Measurements from ENCODE around the gene IRF5.
A peak's percentile ranks its signal among the peaks of the same experiment; 100 is the strongest.

Gene IRF5

GRCh38 chr7:128937647-128938543 lies at the start of gene IRF5:
TSS of gene IRF5 (plus strand) at chr7:128937927. CDS start at chr7:128942082, 4,155 bp downstream.
- Histone ChIP-seq H3K36me3 (ENCODE audit: control insufficient read depth, insufficient read depth, low read length) (peaks cover 5% of the 10 kb centered on the region), H3K27me3 (replicated peaks; ENCODE audit: control insufficient read depth, insufficient read depth, low read length) (no peaks in the 10 kb centered on the region), H3K4me3 (replicated peaks; ENCODE audit: low read depth, low read length) (peak within 1 kb of the TSS; percentile 90)
- DNase-seq (ENCODE audit: extremely low read depth, insufficient read length): peak; percentile 83
- no peak for TF ChIP-seq CTCF (IDR thresholded peaks at IDR 0.05; ENCODE audit: insufficient read depth, low read length, poor library complexity, severe bottlenecking)

GRCh38 chr7:128888039-128888755 lies 49.5 kb upstream of the IRF5 start:
- Histone ChIP-seq H3K4me3 (replicated peaks; ENCODE audit: low read depth, low read length) (no peak overlapping the region), H3K36me3 (ENCODE audit: control insufficient read depth, insufficient read depth, low read length) (no peaks in the 10 kb centered on the region), H3K27me3 (replicated peaks; ENCODE audit: control insufficient read depth, insufficient read depth, low read length) (no peaks in the 10 kb centered on the region)
- DNase-seq (ENCODE audit: extremely low read depth, insufficient read length): no peak
- no peak for TF ChIP-seq CTCF (IDR thresholded peaks at IDR 0.05; ENCODE audit: insufficient read depth, low read length, poor library complexity, severe bottlenecking)

- no peak overlapping the region for H3K4me3 ChIP-seq (replicated peaks; ENCODE audit: low read depth, low read length)
- no peak for DNase-seq (ENCODE audit: extremely low read depth, insufficient read length)
- H3K27me3 ChIP-seq (replicated peaks; ENCODE audit: control insufficient read depth, insufficient read depth, low read length): no peaks in the 10 kb centered on the region
- TF ChIP-seq CTCF (IDR thresholded peaks at IDR 0.05; ENCODE audit: insufficient read depth, low read length, poor library complexity, severe bottlenecking): no peak
- H3K36me3 ChIP-seq (ENCODE audit: control insufficient read depth, insufficient read depth, low read length): no peaks in the 10 kb centered on the region
Measured at GRCh38 chr7:128888756-128889095, 49.0 kb upstream of the IRF5 start.

GRCh38 chr7:128889121-128889520 lies 48.6 kb upstream of the IRF5 start:
- H3K4me3 ChIP-seq (replicated peaks; ENCODE audit: low read depth, low read length): no peak overlapping the region
- no peak for DNase-seq (ENCODE audit: extremely low read depth, insufficient read length)
- no peak for TF ChIP-seq CTCF (IDR thresholded peaks at IDR 0.05; ENCODE audit: insufficient read depth, low read length, poor library complexity, severe bottlenecking)
- no peaks in the 10 kb centered on the region for H3K36me3 ChIP-seq (ENCODE audit: control insufficient read depth, insufficient read depth, low read length)
- no peaks in the 10 kb centered on the region for H3K27me3 ChIP-seq (replicated peaks; ENCODE audit: control insufficient read depth, insufficient read depth, low read length)

- H3K36me3 ChIP-seq (ENCODE audit: control insufficient read depth, insufficient read depth, low read length): no peaks in the 10 kb centered on the region
- no peak for TF ChIP-seq CTCF (IDR thresholded peaks at IDR 0.05; ENCODE audit: insufficient read depth, low read length, poor library complexity, severe bottlenecking)
- no peak for DNase-seq (ENCODE audit: extremely low read depth, insufficient read length)
- H3K4me3 ChIP-seq (replicated peaks; ENCODE audit: low read depth, low read length): no peak overlapping the region
- no peaks in the 10 kb centered on the region for H3K27me3 ChIP-seq (replicated peaks; ENCODE audit: control insufficient read depth, insufficient read depth, low read length)
Measured at GRCh38 chr7:128890306-128891109, 47.2 kb upstream of the IRF5 start.

Data from GM06990 (cell line).